HepG2 (cell line): ENCODE data around the gene TSPAN11. TPM values are rescaled to one million over a fixed set of nuclear protein-coding genes. Genes with fewer than 3 reads are reported as not detected.

ENCODE experiments used
- ATAC-seq: fragments of 200-7000 bp; cut with Tn5 transposase; 3 replicates; pipeline ENCODE4 v1.9.1; 2020; ENCODE audit warnings: mild to moderate bottlenecking, moderate library complexity
- BruUV-seq: library from RNA; stranded (reverse); fragments of 400-500 nt; replicated peaks from 2 replicates; lab custom pipeline; 2021; lab: Mats Ljungman, UMichigan
- CTCF ChIA-PET: fragments of 300-600 bp; formaldehyde crosslinking; extraction: SDS; loops from one replicate; lab custom pipeline; 2021; ENCODE audit warnings: low total read pairs, inconsistent platforms, low intra/inter-chr PET ratio; lab: Yijun Ruan, JAX
- POLR2A ChIA-PET: fragments of 350-600 bp; sonication (Branson Sonifier 250); formaldehyde crosslinking; loops from one replicate; lab custom pipeline; 2020; ENCODE audit warnings: antibody characterized with exemption, inconsistent platforms; lab: Yijun Ruan, JAX
- DNase-seq: peaks from one replicate; pipeline ENCODE4 v3.0.0-alpha.2; 2015; ENCODE audit warnings: low spot score
- FAIRE-seq: peaks from 3 replicates; lab custom pipeline; 2011; peaks lifted over from hg19 to GRCh38; lab: Jason Lieb, UNC
- H2AFZ ChIP-seq: one replicate; pipeline ENCODE4 v1.6.1; 2011; ENCODE audit warnings: low read length, inconsistent platforms
- H3K27ac ChIP-seq: fragments of 300-600 bp; 3 replicates; pipeline ENCODE4 v1.8.0; 2011; ENCODE audit warnings: mixed run types, mild to moderate bottlenecking, mixed read lengths, low read length, inconsistent platforms; ENCODE audit not compliant: insufficient read depth; ENCODE audit errors: extremely low read length
- H3K27me3 ChIP-seq, 2 experiments: fragments of 200-600 bp in 1 of 2; 2 replicates in 1 of 2; 3 replicates in 1 of 2; pipeline versions ENCODE4 v1.6.0 to v1.8.0; 2011; ENCODE audit warnings: low read length in 2 of 2, mild to moderate bottlenecking in 2 of 2, moderate library complexity in 2 of 2, inconsistent platforms in 1 of 2; ENCODE audit not compliant: insufficient read depth in 2 of 2, control insufficient read depth in 1 of 2
- H3K36me3 ChIP-seq, 2 experiments: fragments of 200-600 bp in 1 of 2; replicated peaks in 1 of 2; 2 replicates in 1 of 2; 3 replicates in 1 of 2; pipeline versions ENCODE4 v1.5.1 to v1.8.0; 2011; ENCODE audit warnings: low read length in 2 of 2, inconsistent platforms in 1 of 2; ENCODE audit not compliant: insufficient read depth in 2 of 2, control insufficient read depth in 1 of 2
- H3K4me1 ChIP-seq: 2 replicates; pipeline ENCODE4 v1.5.1; 2012; ENCODE audit warnings: low read length, inconsistent platforms; ENCODE audit not compliant: insufficient read depth
- H3K4me2 ChIP-seq: 2 replicates; pipeline ENCODE4 v1.6.0; 2011; ENCODE audit warnings: low read depth, low read length, inconsistent platforms
- H3K4me3 ChIP-seq, 3 experiments: fragments of 200-600 bp in 1 of 3; sonication (generic), shearing (Covaris generic) in 1 of 3; replicated peaks in 1 of 3; 2 replicates each; pipeline ENCODE4 v1.5.1; 2011 to 2016; ENCODE audit warnings: low read length in 3 of 3, inconsistent platforms in 2 of 3, low read depth in 2 of 3, mild to moderate bottlenecking in 2 of 3, control low read depth in 1 of 3, mixed read lengths in 1 of 3; ENCODE audit not compliant: insufficient read depth in 1 of 3
- H3K79me2 ChIP-seq: one replicate; pipeline ENCODE4 v1.6.1; 2011; ENCODE audit warnings: low read length, inconsistent platforms; ENCODE audit not compliant: insufficient read depth
- H3K9ac ChIP-seq: 2 replicates; pipeline ENCODE4 v1.6.0; 2011; ENCODE audit warnings: mild to moderate bottlenecking, low read depth, low read length, inconsistent platforms; ENCODE audit not compliant: insufficient read depth
- H3K9me3 ChIP-seq: 2 replicates; pipeline ENCODE4 v1.5.1; 2012; ENCODE audit warnings: mild to moderate bottlenecking, low read length
- H4K20me1 ChIP-seq: 2 replicates; pipeline ENCODE4 v1.6.0; 2011; ENCODE audit warnings: inconsistent platforms, mild to moderate bottlenecking, low read length, moderate library complexity; ENCODE audit not compliant: insufficient read depth
- ATF1 ChIP-seq: IDR thresholded peaks from 2 replicates; pipeline ENCODE4 v1.6.1; 2016; ENCODE audit warnings: mild to moderate bottlenecking, control low read depth
- CBX5 ChIP-seq: sonication (generic); formaldehyde crosslinking; IDR thresholded peaks from 2 replicates; pipeline ENCODE4 v1.4.0; 2020; ENCODE audit warnings: missing genetic modification reagents, borderline replicate concordance
- DDIT3 ChIP-seq: sonication (generic); formaldehyde crosslinking; IDR thresholded peaks from 2 replicates; pipeline ENCODE4 v1.4.0; 2020; ENCODE audit warnings: mild to moderate bottlenecking, missing genetic modification reagents
- GRHL1 ChIP-seq: sonication (generic); formaldehyde crosslinking; conservative IDR thresholded peaks from 2 replicates; pipeline ENCODE4 v1.8.0; 2022; ENCODE audit warnings: missing genetic modification reagents
- MXD1 ChIP-seq: sonication (generic); formaldehyde crosslinking; IDR thresholded peaks from 2 replicates; pipeline ENCODE4 v1.4.0; 2020; ENCODE audit warnings: mild to moderate bottlenecking, missing genetic modification reagents
- NFKB2 ChIP-seq: sonication (generic); formaldehyde crosslinking; IDR thresholded peaks from 2 replicates; pipeline ENCODE4 v1.4.0; 2020; ENCODE audit warnings: missing genetic modification reagents, borderline replicate concordance
- RELA ChIP-seq: sonication (generic); formaldehyde crosslinking; IDR thresholded peaks from 2 replicates; pipeline ENCODE4 v1.4.0; 2020; ENCODE audit warnings: missing genetic modification reagents
- SALL1 ChIP-seq: sonication (generic); formaldehyde crosslinking; IDR thresholded peaks from 2 replicates; pipeline ENCODE4 v1.8.0; 2022; ENCODE audit warnings: mild to moderate bottlenecking, missing genetic modification reagents
- SIX1 ChIP-seq: sonication (generic); formaldehyde crosslinking; IDR thresholded peaks from 2 replicates; pipeline ENCODE4 v1.4.0; 2020; ENCODE audit warnings: missing genetic modification reagents, borderline replicate concordance
- TEAD2 ChIP-seq: sonication (generic); formaldehyde crosslinking; IDR thresholded peaks from 2 replicates; pipeline ENCODE4 v1.9.0; 2021; ENCODE audit warnings: missing genetic modification reagents
- ZNF430 ChIP-seq: sonication (generic); formaldehyde crosslinking; IDR thresholded peaks from 2 replicates; pipeline ENCODE4 v1.9.0; 2021; ENCODE audit warnings: mild to moderate bottlenecking, missing genetic modification reagents
- ZNF556 ChIP-seq: sonication (generic); formaldehyde crosslinking; IDR thresholded peaks from 2 replicates; pipeline ENCODE4 v1.4.0; 2020; ENCODE audit warnings: mild to moderate bottlenecking, missing genetic modification reagents, borderline replicate concordance
- ZNF839 ChIP-seq: sonication (generic); formaldehyde crosslinking; IDR thresholded peaks from 2 replicates; pipeline ENCODE4 v1.4.0; 2020; ENCODE audit warnings: missing genetic modification reagents, mild to moderate bottlenecking, borderline replicate concordance
- WGBS: methylation state at CpG from one replicate; pipeline ENCODE4 v1.1.6; 2017; ENCODE audit warnings: low lambda C conversion rate; 5-methylcytosine and 5-hydroxymethylcytosine counted together
- in situ Hi-C: cut with HindIII; loops from 2 replicates; pipeline ENCODE4 v1.10.0; 2017; ENCODE audit warnings: low pct_unique_long_range_greater_than_20kb; ENCODE audit not compliant: extremely low pct_ligation_motif_present
- intact Hi-C: fragments of 100-400 bp; cut with micrococcal nuclease; formaldehyde crosslinking; loops from one replicate; pipeline ENCODE4 v1.10.0; 2022; ENCODE audit not compliant: unreplicated experiment
- polyA plus RNA-seq, 8 experiments: library from polyadenylated mRNA; depleted of rRNA in 3 of 8; stranded (reverse) in 7 of 8; unstranded in 1 of 8; fragments of >200 nt; fragmentation: Illumina TruSeq in 4 of 8; extraction: Trizol in 4 of 8; gene quantifications; 2 replicates each; pipeline versions ENCODE4 v1.2.1 to v1.2.3, GENCODE V29; 2011 to 2016; ENCODE audit warnings: low read depth in 4 of 8, missing spikeins in 1 of 8, mixed read lengths in 1 of 8; ENCODE audit not compliant: insufficient read depth in 1 of 8
- total RNA-seq, 5 experiments: library from RNA; depleted of rRNA; stranded (reverse); fragments of >200 nt; fragmentation: Illumina TruSeq; extraction: Trizol; gene quantifications; 2 replicates each; pipeline ENCODE4 v1.2.3, GENCODE V29; 2016; ENCODE audit warnings: low read depth in 1 of 5

Gene TSPAN11
- total and polyA plus RNA-seq, 2 of the 13 experiments (the other 11 are each of a cell fraction or from before 2014, with no cell fraction given): 0.01 to 0.07 TPM

GRCh38 chr12:31035226-31035625, 108.7 kb downstream of the TSPAN11 start:
- no peak for TF ChIP-seq SALL1
- no peak for TF ChIP-seq GRHL1 (CRISPR knock-in tag)
- no peak for TF ChIP-seq NFKB2 (CRISPR knock-in tag)
- no peak for TF ChIP-seq CBX5
- no peak for TF ChIP-seq ZNF556 (CRISPR knock-in tag)
- no peak for TF ChIP-seq DDIT3
- no peak for TF ChIP-seq RELA
- TF ChIP-seq ZNF430 (CRISPR knock-in tag): no peak
- no peak for TF ChIP-seq ATF1 (CRISPR knock-in tag)
- TF ChIP-seq MXD1: no peak
- TF ChIP-seq ZNF839: no peak
- no peak for TF ChIP-seq SIX1 (CRISPR knock-in tag)
- no peak for TF ChIP-seq TEAD2
- TF ChIP-seq, all 625 proteins: peak for 0
- no peak overlapping the region for H3K4me3 ChIP-seq
- ATAC-seq: no peak
- CTCF ChIA-PET: no interaction called here
- H4K20me1 ChIP-seq: no peaks in the 10 kb centered on the region
- no peaks in the 10 kb centered on the region for H3K4me1 ChIP-seq
- H3K4me2 ChIP-seq: no peak overlapping the region
- POLR2A ChIA-PET: no interaction called here
- FAIRE-seq: no peak
- H3K9ac ChIP-seq: no peak overlapping the region
- H2AFZ ChIP-seq: no peak overlapping the region
- peaks cover 0 to 2% of the 10 kb centered on the region in 2 experiments; a peak in 1 of 5 replicates for H3K27me3 ChIP-seq
- DNase-seq: no peak
- 68% methylated on average over 4 of the region's 4 CpGs for WGBS
- no peaks in the 10 kb centered on the region for H3K36me3 ChIP-seq
- H3K27ac ChIP-seq: no peak overlapping the region
- in situ Hi-C loops: no loop called here
- no peaks in the 10 kb centered on the region for H3K79me2 ChIP-seq
- no TSS peak for BruUV-seq
- intact Hi-C loops: no loop called here
- no peaks in the 10 kb centered on the region for H3K9me3 ChIP-seq
